ENCODE measurements around the gene TP53INP2. TPM values are rescaled to one million over a fixed set of nuclear protein-coding genes. Genes with fewer than 3 reads are reported as not detected.
"Not testable (repeated sequence)": the region's sequence is repeated elsewhere in the genome, so short reads cannot be mapped to it uniquely, and the experiment has no call there.

Gene TP53INP2
- total and polyA plus RNA-seq, 2 donors (not counting 3 experiments of a cell fraction or from before 2014, with no cell fraction given), result 18.3 to 30.5 TPM

DNA sequence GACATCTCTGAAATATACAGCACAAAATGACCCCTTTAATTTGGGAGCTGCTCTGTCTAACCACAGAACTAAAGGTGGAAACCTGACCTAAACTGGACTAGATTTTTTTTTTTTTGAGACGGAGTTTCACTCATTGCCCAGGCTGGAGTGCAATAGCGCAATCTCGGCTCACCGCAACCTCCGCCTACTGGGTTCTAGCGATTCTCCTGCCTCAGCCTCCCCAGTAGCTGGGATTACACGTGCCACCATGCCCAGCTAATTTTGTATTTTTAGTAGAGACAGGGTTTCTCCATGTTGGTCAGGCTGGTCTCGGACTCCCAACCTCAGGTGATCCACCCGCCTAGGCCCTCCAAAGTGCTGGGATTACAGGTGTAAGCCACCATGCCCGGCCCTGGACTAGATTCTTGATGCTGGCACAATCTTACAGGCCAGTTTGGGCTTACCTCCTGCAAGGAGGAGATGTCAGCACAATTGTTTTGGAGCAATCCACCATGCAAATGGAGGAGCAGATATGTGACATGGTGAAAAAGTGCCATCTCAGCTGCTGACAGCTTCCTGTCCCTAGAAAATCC lies 9.9 kb downstream of the TP53INP2 start:
- H3K9ac ChIP-seq (replicated peaks; ENCODE audit: extremely low read depth, insufficient read depth, low read length); H3K9me1 ChIP-seq (replicated peaks; ENCODE audit: control insufficient read depth, extremely low read depth, insufficient read depth, low read length); H3K9me3 ChIP-seq (replicated peaks; ENCODE audit: control insufficient read depth, insufficient read depth, low read length); H3K27ac ChIP-seq (ENCODE audit: insufficient read depth, low read depth, low read length); H3K36me3 ChIP-seq (ENCODE audit: control insufficient read depth in 2 of 2, extremely low read depth in 1 of 2, insufficient read depth in 2 of 2, low read length in 2 of 2); H3K4me3 ChIP-seq (replicated peaks in 1 of 3; ENCODE audit: insufficient read depth in 1 of 3, low read depth in 1 of 3, low read length in 3 of 3); H3K27me3 ChIP-seq (ENCODE audit: control insufficient read depth in 2 of 2, insufficient read depth in 2 of 2, low read length in 2 of 2); FAIRE-seq; dilution Hi-C loops (cut with MboI; ENCODE audit: extremely low pct_ligation_motif_present, low sequenced_read_pairs); H2AFZ ChIP-seq (ENCODE audit: low read depth, low read length); H4K20me1 ChIP-seq (replicated peaks; ENCODE audit: control insufficient read depth, extremely low read depth, insufficient read depth, low read length); H3K79me2 ChIP-seq (ENCODE audit: control insufficient read depth, insufficient read depth, low read length); POLR2A ChIA-PET; DNase-seq (ENCODE audit: low read depth, low spot score); H3K4me2 ChIP-seq (ENCODE audit: insufficient read depth, low read length); BruUV-seq (replicated peaks): not testable (repeated sequence)
- CTCF ChIA-PET, result interaction anchor here (0.9 to 2.0 kb wide), 7 partner anchors 10 to 401 kb away, joined by 3 to 9 read pairs (median 6); partner anchors contain the start of gene TP53INP2
- peak; percentile 32 for TF ChIP-seq POLR2A (IDR thresholded peaks at IDR 0.05; ENCODE audit: low read depth, low read length)
- peaks cover 21% of the 10 kb centered on the region for H3K4me1 ChIP-seq (ENCODE audit: control insufficient read depth, extremely low read depth, insufficient read depth, low read length)
- intact Hi-C loops (cut with micrococcal nuclease), result loop anchor here (1.0 kb wide), 1 partner anchor 135 kb away; no protein-coding TSS in a partner anchor

DNA sequence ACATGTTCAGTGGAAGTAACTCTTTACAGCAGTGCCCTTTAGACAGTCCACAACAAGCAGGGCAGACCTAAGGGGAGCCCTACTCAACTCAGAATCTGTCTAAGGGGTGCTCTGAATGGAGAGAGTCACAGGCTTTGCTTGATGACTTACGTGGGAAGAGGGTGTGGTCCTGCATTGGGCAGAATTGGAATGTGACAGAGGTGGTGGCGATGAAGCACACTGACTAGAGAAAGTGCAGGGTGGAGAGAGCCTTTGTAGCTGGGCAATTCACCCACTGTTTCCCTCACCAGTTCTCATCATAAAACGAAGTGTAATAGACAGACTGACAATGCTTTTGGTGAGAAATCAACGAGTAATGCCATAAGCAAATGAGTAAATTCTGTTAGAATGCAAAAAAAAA lies 11.2 kb downstream of the TP53INP2 start:
- Histone ChIP-seq H3K27ac (ENCODE audit: insufficient read depth, low read depth, low read length) (no peak overlapping the region), H3K9ac (replicated peaks; ENCODE audit: extremely low read depth, insufficient read depth, low read length) (no peak overlapping the region), H3K9me1 (replicated peaks; ENCODE audit: control insufficient read depth, extremely low read depth, insufficient read depth, low read length) (no peaks in the 10 kb centered on the region), H3K4me3 (replicated peaks in 1 of 3; ENCODE audit: insufficient read depth in 1 of 3, low read depth in 1 of 3, low read length in 3 of 3) (no peak overlapping the region), H3K4me2 (ENCODE audit: insufficient read depth, low read length) (no peak overlapping the region), H3K36me3 (ENCODE audit: control insufficient read depth in 2 of 2, extremely low read depth in 1 of 2, insufficient read depth in 2 of 2, low read length in 2 of 2) (peaks cover 0 to 8% of the 10 kb centered on the region in 2 experiments), H2AFZ (ENCODE audit: low read depth, low read length) (no peak overlapping the region), H3K4me1 (ENCODE audit: control insufficient read depth, extremely low read depth, insufficient read depth, low read length) (peaks cover 15% of the 10 kb centered on the region), H4K20me1 (replicated peaks; ENCODE audit: control insufficient read depth, extremely low read depth, insufficient read depth, low read length) (no peaks in the 10 kb centered on the region), H3K27me3 (ENCODE audit: control insufficient read depth in 2 of 2, insufficient read depth in 2 of 2, low read length in 2 of 2) (no peaks in the 10 kb centered on the region), H3K9me3 (replicated peaks; ENCODE audit: control insufficient read depth, insufficient read depth, low read length) (no peaks in the 10 kb centered on the region), H3K79me2 (ENCODE audit: control insufficient read depth, insufficient read depth, low read length) (no peaks in the 10 kb centered on the region)
- POLR2A ChIA-PET, result no interaction called here
- no peak for TF ChIP-seq FOS (IDR thresholded peaks at IDR 0.05; ENCODE audit: borderline replicate concordance, insufficient read depth, low read length)
- CTCF ChIA-PET, result interaction anchor here (1.1 kb wide), 1 partner anchor 54 kb away, joined by 3 read pairs; no protein-coding TSS in a partner anchor
- no TSS peak for BruUV-seq (replicated peaks)
- no peak for FAIRE-seq
- DNase-seq (ENCODE audit: low read depth, low spot score), result no peak
- intact Hi-C loops (cut with micrococcal nuclease) (no loop called here), dilution Hi-C loops (cut with MboI; ENCODE audit: extremely low pct_ligation_motif_present, low sequenced_read_pairs) (no loop called here)
